GM19452 (cell line): ENCODE results near the gene GJB6.
"Not testable (repeated sequence)": the region's sequence is repeated elsewhere in the genome, so short reads cannot be mapped to it uniquely, and the experiment has no call there.

Experiments
- ATAC-seq: cut with Tn5 transposase; IDR thresholded peaks from one replicate; pipeline ENCODE4 v1.9.1; 2021; ENCODE audit not compliant: unreplicated experiment

The GJB6 gene

DNA sequence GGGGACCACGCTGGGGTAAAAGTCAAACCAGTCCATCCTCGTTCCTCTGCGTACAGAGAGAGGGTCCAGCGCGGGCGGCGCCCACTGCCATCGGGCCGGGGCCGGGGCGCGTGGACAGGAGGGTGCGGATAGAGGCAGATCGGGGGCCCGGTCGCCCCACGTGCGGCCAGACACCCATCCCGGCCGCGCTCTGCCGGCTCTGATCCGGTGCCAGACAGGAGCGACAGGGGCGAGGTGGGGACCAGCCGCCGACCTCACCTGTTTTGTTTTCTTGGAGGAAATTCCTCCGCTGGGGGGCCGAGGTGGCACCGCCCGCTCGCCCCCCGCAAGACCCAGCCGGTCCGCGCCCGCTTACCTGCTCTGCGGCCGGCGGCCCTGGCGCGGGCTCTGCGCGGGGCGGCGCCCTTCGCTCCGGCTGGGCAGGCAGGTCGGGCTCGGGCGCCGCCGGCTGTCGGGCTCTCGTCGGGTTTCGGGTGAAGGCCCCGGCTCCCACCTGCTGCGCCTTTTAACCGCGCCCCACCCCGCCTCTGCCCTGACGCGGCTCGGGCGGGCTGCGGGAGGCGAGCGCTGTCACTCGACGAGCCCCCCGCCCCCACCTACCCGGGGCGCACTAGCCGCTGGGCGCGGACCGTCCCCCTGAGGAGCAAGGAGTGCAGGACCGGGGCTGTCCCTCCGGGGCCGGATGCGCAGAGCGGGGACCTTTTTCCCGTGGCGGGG, at the start of gene GJB6:
GJB6 (minus strand) TSS at position 481 of the 717 bp plus-strand sequence. CDS start 8,839 bp downstream, outside the sequence.
- no peak for ATAC-seq

DNA sequence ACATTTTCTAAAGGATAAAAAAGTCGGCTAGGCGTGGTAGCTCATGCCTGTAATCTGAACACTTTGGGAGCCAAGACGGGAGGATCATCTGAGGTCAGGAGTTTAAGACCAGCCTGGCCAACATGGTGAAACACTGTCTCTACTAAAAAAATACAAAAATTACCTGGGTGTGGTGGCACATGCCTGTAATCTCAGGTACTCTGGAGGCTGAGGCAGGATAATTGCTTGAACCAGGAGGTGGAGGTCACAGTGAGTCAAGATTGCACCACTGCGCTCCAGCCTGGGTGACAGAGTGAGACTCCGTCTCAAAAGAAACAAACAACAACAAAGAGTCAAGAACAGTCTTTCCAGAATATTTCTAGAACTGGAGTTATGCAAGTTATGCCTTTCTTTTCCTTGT, 44.8 kb upstream of the GJB6 start:
- ATAC-seq, result not testable (repeated sequence)

DNA sequence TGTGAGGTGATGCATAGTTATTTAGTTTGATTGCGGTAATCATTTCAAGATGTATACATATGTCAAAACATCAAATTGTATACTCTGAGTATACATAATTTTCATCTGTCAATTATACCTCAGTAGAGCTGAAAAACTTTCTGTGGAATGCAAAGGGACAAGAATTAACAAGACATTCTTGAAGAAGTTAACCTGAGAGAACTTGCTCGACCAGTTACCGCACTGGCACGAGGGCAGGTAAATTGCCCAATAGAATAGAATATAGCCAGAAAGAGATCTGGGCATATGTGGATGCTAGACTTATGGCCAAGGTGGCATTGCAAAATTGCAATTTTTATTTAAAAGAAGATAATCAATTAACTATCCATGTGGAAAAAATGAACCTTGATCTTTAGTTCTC, 42.3 kb upstream of the GJB6 start:
- no peak for ATAC-seq

DNA sequence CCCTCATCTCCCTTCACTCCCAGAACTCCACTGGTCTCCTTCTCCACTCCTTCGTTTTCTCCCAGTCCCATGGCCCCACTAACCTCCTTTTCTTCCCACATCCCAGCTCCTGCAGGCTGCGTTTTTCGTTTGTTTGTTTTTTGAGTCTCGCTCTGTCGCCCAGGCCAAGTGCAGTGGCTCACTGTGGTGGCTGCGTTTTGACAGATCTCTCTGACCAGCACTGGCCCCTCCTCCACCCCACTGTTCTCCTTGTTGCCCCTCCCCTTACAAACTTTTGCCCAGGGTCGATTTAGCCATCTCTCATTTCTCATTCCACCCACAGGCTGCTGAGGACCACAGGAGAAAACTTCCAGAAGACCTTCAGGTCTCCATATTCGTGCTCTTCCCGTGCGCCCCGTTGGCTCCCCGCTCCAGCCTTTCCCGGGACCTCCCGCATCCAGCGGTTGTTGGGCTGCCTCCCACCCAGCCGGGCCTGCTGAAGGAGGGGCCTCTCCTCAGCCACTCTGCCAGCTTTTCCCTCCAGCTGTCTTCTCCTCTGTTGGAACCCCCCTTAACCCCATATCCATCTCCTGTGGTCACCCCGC, 40.6 kb upstream of the GJB6 start:
- no peak for ATAC-seq

DNA sequence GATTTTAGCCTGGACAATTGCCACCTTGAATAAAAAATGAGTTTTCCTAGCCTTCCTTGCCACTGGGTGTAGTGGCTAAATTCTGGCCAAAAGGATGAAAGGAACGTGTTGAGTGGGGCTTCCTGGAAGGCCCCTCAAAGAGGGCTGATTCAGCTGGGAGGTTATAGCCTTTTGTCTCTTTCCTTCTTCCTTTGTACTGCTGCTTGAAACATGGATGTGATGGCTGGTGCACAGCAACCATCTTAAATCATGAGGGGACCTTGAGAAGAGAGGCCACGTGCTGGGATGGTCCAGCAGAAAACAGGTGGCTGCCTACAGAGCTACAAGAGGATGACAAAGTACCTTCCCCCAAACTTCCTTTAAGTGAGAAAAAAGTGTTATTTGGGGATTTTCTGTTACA, 40.0 kb upstream of the GJB6 start:
- ATAC-seq, result no peak

DNA sequence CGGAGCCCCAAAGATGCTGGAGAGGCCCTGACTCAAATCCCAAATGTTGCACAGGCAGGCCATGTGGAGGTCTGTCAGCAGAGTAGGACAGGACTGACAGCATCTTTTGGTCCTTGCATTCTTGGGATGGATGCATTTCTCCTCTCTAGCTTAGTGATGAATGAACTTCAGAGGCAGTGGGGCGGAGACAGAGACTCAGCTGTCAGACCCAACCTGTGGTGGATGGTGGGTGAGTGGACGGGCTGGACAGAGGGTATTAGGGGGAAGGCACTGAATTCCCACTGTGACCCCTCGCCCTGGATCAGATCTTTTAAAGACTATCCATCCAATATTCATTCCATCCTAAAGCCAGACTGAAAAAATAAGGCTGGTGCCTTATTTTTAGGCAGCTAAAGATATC, 39.3 kb upstream of the GJB6 start:
- ATAC-seq, result no peak

DNA sequence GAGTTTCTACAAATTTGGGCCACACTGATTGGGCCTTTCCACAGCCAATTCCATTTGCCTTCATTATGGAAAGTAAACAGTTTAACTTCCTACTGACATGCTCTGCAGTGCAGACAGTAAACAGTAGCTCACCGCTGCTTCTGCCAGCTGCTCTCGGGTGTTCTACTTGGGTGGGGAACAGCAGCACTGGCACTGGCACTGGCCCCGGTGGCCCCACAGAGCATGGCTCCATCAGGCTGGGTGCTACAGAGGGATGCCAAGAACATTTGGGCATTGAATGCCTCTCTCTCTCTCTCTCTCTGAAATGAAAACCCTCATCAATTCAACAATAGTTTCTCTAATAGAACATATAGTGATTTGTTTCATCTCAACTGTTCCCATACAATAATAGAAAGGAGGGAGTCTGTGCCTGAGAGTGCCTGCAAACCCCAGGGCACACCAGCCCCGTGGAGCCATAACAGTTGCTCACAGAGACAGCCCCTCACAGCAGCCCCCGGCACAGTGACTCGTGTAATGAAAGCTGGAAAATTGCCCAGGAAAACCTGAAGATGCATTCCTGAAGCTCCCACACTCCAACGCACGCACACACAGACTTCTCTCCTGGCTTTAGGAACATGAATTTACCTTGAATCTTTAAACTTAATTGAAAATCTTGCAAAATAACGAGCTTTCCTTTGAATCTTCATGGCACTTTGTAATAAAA, 38.2 kb upstream of the GJB6 start:
- ATAC-seq, result no peak

DNA sequence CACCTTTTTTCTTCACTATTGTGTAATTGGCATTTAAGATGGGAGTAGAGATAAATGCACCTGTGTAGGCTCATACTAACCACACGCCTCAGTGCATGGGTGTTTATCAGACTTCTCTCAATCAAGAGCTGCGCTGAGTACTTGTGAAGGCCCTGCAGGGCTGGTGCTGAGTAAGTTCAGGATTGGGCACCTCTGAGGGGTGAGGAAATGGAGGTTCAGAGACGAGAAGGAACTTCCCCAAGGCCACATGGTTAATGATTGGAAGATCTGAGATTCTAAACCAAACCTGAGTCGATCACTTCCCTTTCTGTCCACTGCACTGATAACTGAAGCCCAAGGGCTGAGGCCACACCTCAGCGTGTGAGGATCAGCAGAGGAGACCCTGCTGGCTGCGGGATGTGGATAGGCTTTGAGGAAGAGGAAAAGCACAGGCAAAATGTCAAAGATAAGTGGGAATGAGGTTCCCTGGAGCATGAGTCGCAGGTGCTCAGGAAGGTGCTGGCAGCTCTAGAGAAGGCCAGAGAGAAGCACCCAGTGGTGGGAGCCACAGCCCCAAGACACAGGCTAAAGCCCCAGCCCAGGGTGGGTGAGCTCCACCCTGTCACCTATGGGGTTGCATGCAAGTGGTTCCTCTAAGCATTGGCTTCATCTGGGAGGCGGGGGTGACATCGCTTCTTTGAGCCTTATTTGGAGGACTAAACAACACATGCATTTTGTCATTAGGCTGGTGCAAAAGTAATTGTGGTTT, 32.3 kb upstream of the GJB6 start:
- peak; percentile 95 for ATAC-seq

DNA sequence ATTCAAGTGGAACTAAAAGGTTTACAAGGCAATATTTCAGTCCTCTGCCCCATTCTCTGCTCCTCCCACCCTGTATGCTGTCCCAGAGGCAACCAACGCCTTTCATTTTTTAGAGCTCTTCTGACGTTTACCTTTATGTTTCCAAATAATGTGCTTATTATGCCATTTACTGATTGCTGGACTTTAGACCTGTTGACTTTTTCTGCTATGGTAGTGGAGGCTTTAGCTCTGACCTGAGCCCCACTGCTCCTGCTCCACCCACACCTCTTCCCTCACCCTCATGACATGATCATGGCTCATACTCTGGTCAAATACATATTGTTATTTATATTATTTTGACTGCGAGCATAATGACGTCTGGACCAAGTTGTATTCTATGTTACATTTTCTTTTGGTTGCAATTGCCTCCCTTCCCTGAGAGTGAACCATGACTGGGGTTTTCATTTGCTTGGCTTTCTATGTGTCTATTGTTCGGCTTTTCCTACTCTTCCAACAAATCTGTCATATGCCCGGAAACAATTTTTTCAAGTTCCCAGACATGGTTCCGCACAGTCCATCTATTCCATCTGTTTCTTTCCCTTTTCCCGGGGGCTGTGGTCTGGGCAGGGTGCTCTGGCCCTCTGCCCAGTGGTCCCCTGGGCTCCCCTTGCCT, 31.4 kb upstream of the GJB6 start:
- ATAC-seq, result no peak

DNA sequence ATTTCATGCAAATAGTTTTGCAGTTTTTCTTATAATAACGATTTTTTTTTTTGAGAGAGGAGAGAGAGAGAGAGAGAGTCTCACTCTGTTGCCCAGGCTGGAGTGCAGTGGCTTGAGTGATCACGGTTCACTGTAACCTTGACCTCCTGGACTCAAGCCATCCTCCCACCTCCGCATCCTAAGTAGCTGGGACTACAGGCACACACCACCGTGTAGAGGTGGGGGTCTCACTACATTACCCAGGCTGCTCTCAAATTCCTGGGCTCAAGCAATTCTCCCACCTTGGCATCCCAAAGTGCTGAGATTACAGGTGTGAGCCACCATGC, 26.8 kb upstream of the GJB6 start:
- ATAC-seq, result no peak

DNA sequence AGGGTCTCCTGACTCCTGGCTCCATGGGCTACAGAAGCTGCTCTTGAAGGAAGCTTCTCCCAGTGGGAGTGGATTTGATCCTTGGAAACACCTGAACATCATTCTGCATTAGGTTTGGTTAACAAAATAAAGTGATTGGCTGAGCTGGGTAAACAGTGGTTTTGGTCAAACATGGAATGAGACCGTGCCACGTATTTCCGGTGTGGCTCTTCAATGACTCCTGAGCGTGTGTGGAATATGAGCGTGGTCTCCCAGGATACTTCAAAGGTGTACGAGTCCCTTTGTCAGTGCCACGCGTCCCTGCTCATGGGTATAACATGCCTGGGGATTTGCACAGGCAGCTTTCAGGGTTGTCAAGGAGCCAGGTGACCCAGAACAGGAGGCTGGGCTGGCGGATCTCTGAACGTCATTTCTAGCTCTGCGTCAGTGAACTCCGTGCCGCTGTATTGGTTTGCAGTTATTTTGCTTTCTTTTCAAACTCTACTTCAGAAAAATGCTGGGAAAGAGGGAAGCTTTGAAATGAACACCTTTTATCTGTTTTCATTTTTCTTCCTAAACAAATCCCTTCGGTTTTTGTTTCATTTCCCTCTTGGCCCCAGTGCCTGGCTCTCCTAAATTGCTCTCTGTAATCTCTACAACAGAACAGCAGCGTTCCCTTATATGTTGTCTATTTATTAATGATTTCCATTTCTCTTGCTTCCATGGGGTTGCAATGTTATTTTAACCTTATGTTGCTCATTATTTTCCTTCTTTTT, 26.3 kb upstream of the GJB6 start:
- no peak for ATAC-seq

DNA sequence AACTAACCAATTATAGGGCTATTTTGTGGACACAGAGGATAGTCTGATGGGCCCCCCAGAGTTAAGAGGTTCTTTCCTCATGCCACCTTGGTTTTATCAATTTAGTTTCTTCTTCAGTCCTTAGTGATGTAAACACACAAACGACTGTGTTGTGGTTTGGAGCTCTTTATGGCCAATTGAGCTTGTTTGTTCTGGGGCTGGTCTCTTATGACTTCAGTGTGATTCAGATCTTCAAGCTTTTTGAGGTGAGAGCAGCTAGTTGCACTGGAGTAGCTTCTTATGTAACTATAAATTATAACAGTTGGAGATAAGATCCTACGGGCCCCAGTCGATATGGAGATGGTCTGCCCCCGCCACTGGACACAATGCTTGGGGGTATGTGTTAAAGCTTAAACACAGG, 22.0 kb upstream of the GJB6 start:
- no peak for ATAC-seq

DNA sequence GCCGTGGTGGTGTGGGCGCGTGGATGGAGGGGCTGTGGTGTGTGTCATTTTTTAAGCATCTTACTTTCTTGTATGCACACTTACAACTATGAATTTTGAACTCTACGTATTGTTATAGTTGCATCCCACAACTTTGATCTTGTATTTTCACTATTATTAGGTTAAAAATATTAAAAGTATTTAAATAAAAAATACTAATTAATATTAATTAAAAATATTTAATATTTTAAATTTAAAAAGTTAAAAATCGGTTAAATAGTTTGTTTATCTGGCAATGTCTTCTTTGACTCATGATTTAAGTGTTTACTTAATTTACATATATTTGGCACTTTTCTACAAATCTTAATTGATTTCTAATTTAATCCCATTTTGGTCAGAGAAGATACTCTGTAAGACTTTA, 17.8 kb upstream of the GJB6 start:
- no peak for ATAC-seq

DNA sequence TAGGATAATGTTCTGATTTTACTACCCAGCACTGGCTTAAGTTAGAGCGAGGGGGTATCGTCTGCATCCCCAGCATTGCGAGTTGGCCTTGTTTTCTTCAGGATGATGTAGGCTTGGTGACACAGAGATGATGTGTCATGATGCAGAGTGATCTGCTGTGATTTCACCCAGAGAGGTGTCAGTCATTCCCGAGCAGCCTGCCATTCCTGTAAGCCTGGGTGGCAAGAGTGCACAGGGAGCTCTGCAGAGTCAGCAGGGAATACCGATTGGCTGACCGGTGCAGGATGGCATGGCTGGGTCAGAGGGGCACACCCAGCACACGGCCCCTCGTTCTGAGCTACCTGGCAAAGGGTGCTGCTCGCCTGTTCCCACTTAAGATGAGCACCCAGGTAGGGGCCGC, 15.8 kb upstream of the GJB6 start:
- no peak for ATAC-seq

DNA sequence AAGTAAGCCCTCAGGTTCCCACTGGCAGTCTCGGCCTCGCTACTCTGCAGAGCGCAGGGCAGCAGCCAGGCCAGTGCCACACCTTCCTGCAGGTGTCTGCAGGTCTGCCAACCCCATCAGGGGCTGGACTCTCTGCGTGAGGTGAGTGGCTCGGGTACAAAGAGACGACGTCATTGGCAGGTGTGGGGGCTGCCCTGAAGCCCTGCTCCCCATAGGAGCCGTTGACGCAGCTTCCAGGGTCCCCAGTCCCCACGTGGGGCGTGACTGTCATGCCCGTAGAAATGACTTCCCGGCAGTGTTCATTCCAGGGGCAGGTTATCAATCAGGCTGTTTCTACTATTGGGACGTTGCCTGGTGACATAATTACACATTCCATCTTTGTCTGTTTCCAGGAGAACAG, 15.3 kb upstream of the GJB6 start:
- ATAC-seq, result no peak

DNA sequence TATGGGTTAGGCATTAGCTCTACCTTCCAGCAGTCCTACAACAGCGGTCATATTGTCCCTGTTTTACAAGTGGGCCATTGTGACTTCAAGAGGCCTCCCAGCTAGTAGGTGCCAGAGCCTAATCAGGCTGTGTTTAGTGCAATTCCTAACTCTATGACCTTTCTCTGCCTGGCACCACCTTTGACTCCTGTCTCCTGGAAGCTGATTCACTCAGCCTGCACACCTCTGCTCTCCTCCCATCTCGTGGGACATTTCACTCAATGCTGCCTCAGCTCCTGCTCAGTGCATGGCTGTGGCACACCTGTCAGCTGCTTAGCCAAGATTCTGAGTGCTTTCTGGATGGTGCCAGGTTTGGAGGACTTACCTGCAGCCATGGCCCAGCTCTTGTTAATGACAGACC, 9.5 kb upstream of the GJB6 start:
- ATAC-seq, result no peak

DNA sequence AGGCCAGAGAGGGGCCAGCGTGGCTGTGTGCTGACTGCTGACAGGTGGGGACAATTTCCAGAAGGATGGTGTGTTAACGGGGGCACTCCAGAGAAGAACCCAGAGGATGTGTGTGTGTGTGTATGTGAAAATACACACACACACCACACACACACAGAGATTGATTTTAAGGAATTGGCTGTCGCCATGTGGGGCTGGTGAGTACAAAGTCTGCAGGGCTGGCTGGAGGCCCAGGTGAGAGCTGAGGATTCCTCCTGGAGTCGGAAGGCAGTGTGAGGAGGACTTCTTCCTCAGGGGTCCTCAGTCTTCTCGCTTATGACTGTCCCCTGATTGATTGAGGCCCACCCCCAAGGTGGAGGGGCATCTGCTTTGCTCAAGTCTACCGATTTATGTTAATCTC, 7.6 kb upstream of the GJB6 start:
- no peak for ATAC-seq

DNA sequence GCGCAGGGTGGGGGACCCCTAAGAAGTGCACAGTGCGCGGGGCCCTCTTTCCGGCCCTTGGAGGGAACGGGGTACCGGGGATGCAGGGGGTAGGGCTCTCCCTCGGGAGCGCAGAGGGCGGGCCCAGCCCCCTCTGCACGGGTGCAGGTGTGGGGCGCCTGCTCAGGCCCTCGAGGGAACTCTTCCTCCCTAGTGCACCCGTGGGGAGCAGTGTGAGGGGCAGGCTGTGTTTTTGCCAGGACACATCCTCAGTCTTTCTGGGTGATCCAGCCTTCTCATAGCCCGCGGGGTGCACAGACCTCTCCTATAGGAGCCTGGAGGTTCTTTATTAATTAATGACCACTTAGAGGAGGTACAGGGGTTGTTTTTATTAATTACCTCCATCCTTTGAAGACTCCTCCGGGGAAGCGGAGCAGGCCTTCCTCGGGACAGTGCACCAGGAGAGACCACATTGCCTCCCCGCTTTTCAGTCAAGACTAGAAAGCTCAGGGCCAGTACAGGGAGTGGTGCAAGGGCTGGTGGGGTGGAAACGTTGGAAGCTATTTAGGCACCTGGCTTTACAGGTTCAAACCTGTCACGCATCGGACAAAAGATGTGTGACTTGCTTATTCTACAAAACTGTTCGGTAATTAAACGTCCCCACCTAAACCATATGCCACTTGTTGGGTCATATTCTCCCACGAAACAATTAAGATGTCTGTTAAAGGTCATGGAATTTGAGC, 598 bp upstream of the GJB6 start:
- no peak for ATAC-seq

DNA sequence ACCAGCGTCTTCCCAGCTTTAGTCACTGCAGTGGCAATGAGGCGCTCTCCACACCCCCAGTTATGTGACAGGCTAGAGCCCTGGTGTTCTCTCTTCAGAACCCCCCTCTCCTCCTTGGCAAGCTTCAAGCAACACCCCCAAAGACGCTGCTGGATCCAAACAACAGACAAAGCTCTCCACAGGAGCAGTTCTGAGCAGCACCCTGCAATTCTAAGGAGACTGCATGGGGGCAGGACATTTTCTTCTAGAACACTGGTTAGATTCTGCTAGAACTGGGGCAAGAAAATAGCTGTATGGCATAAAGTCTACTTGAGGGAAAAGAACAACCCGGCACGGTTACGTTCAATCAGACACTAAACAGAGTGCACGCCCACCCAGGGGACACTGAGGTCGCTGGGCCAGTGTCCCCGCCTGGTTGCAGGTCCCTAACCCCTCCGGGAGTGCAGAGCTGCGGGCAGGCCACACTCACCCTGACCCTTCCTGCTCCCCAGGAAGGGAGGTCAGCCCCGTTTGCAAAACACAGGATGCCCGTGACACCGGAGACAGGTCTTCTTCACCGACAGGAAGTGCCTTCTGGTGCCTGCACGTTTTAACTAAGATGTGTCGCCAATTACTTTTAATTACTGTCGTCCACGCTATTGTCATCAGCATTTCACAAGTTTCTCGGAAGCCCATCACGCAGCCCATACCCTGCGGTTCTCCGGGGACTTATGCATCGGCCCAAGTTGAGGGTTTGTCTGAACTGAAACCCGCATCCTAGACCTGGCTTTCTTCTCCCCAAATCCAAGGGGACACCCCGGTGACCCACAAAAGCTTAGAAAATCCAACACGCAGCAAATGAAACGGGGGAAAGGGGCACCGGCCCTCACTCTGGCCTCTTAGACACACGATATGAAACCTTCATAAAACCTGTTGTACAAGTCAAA, 943 bp downstream of the GJB6 start:
- no peak for ATAC-seq
